ENCODE results near the gene TMEM164.

DNA sequence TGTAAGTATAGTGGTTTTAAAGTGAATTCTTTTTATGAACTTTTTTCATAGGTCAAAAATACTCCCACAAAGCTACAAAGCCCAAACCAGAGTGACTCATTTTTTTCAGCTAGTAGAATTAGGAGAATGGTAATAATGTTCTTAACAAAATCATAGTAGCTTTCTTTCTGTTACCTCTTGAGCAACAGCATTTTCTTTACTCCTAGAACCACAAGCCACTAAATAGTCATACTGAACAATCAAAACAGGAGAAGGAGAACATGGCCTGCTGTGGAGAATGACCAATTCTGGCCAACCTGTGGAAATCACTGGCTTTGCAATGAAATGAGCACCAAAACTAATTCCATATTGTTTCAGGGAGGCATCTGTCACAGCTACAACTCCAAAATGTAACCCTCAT lies 202.1 kb downstream of the TMEM164 start:
- TF ChIP-seq, protein P1, sequence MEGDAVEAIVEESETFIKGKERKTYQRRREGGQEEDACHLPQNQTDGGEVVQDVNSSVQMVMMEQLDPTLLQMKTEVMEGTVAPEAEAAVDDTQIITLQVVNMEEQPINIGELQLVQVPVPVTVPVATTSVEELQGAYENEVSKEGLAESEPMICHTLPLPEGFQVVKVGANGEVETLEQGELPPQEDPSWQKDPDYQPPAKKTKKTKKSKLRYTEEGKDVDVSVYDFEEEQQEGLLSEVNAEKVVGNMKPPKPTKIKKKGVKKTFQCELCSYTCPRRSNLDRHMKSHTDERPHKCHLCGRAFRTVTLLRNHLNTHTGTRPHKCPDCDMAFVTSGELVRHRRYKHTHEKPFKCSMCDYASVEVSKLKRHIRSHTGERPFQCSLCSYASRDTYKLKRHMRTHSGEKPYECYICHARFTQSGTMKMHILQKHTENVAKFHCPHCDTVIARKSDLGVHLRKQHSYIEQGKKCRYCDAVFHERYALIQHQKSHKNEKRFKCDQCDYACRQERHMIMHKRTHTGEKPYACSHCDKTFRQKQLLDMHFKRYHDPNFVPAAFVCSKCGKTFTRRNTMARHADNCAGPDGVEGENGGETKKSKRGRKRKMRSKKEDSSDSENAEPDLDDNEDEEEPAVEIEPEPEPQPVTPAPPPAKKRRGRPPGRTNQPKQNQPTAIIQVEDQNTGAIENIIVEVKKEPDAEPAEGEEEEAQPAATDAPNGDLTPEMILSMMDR (IDR thresholded peaks at IDR 0.05) = no peak
- TF ChIP-seq POLR2AphosphoS5 (IDR thresholded peaks at IDR 0.05) = no peak
- no peak for TF ChIP-seq POLR2A (IDR thresholded peaks at IDR 0.05)
